A549 treated with Mapracorat at 1 μM for 4 hours (cell line): Measurements from ENCODE around the gene POP7. TPM values are rescaled to one million over a fixed set of nuclear protein-coding genes. Genes with fewer than 3 reads are reported as not detected.

Source experiments
- total RNA-seq: library from RNA; stranded (reverse); fragments of 200-300 nt; extraction: Qiagen RNA extraction; gene quantifications from 5 replicates; pipeline ENCODE4 v1.2.3, GENCODE V29; 2022

POP7 gene
- total RNA-seq = 69.2 to 97.1 TPM (median 91.2 TPM) in 5 replicates

DNA sequence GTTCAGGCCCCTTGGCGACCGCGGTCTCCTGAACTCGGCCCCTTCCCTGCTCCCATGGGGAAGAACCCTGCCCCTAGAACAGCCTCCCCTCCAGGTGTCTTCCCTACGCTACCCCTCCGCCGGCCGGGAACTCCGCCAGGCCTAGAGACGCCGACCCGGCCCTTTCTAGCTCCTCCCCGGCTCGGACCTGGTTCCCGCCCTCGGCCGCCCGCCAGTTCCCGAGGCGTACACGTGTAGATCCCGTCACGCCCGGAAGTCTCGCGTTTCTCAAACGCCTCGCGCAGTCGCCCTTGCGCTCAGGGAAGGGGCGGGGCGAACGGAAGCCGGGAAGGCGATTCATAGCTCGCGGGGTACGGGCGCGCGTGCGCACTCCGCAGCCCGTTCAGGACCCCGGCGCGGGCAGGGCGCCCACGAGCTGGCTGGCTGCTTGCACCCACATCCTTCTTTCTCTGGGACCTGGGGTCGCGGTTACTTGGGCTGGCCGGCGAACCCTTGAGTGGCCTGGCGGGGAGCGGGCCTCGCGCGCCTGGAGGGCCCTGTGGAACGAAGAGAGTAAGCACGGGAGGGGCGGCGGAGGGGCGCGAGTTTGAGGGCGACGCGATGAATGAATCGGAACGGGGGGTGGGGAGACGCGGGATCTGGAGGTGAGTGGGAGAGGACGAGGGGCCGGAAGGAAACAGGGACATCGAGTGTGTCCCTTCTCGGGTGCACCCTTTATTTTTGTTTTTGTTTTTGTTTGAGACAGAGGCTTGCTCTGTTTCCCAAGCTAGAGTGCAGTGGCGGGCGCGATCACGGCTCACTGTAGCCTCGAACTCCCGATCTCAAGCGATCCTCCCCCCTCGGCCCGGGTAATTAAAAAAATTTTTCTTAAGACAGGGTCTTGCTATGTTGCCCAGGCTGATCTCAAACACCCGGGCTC, at the start of gene POP7:
Gene POP7 (plus strand): TSS at position 369 of the 919 bp plus-strand sequence. CDS start 710 bp downstream, outside the sequence.

GRCh38 chr7:100673302-100673941, 32.5 kb upstream of the POP7 start, which contains the start of gene GNB2:
Gene GNB2 (plus strand): TSS chr7:100673740. CDS start chr7:100676266, 2,526 bp downstream.

DNA sequence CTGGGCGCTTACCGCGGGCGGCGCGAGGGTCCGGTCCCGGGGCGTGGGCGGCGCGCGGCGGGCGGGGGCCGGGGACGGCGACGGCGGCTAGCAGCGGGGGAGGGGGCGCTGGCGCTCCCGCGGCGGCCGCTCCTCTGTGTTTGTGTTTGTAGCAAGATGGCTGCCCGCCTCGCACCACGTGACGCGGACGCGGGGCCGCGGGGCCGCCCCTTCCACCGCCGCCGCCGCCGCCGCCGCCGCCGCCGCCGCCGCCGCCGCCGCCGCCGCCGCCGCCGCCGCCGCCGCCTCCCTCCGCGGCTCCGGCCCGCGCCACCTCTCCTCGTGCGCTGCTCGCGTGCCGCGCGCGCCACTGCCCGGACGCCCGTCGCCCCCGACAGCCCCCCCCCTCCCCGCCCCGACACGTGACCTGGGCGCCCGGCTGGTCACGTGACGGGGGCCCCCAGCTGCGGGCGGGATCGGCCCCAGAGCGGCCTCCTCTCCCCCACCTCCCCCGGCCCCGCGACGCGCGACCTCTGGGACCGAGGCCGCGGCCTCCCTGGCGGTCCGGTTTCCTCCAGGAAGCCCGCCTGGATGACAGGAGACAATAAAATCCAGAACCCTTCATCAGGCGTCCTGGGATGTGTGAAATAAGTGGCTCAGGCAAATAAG, 11.7 kb upstream of the POP7 start, which contains the start of gene GIGYF1:
Gene GIGYF1 (minus strand): TSS at position 153 of the 648 bp plus-strand sequence. CDS start 6,012 bp downstream, outside the sequence.

DNA sequence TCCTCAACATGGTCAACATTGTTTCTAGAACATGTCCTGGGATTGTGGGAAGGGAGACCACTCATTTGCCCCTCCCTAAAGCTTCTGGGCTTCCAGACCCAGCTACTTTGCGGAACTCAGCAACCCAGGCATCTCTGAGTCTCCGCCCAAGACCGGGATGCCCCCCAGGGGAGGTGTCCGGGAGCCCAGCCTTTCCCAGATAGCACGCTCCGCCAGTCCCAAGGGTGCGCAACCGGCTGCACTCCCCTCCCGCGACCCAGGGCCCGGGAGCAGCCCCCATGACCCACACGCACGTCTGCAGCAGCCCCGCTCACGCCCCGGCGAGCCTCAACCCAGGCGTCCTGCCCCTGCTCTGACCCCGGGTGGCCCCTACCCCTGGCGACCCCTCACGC, 14.4 kb downstream of the POP7 start, which contains the start of gene EPO:
Gene EPO (plus strand): TSS at position 190 of the 392 bp plus-strand sequence. CDS start 513 bp downstream, outside the sequence.

Other genes with a start within 250 kb of the POP7 start
- 0.48 to 0.94 TPM (median 0.89 TPM) in 5 replicates for gene SPACDR, start 241.9 kb upstream of the POP7 start, total RNA-seq
- 43.7 to 57.5 TPM (median 54.5 TPM) in 5 replicates for gene TSC22D4, start 226.9 kb upstream of the POP7 start, total RNA-seq
- 2.7 to 6.3 TPM (median 4.1 TPM) in 5 replicates for gene NYAP1, start 222.2 kb upstream of the POP7 start, total RNA-seq
- gene AGFG2, start 166.9 kb upstream of the POP7 start, total RNA-seq = 26.8 to 45.2 TPM (median 37.4 TPM) in 5 replicates
- gene SAP25, start 132.2 kb upstream of the POP7 start, total RNA-seq = 0.34 to 0.60 TPM (median 0.53 TPM) in 4 of 5 replicates, not detected in the other
- 12.3 to 18.3 TPM (median 16.0 TPM) in 5 replicates for gene LRCH4, start 120.0 kb upstream of the POP7 start, total RNA-seq
- 0.12 to 0.56 TPM (median 0.28 TPM) in 4 of 5 replicates, not detected in the other for gene FBXO24, start 119.8 kb upstream of the POP7 start, total RNA-seq
- 7.7 to 12.2 TPM (median 8.8 TPM) in 5 replicates for gene PCOLCE, start 103.8 kb upstream of the POP7 start, total RNA-seq
- 16.7 to 21.3 TPM (median 19.8 TPM) in 5 replicates for gene MOSPD3, start 93.6 kb upstream of the POP7 start, total RNA-seq
- gene TFR2, start 64.6 kb upstream of the POP7 start, total RNA-seq = 1.7 to 3.0 TPM (median 2.7 TPM) in 5 replicates
- gene ACTL6B, start 49.7 kb upstream of the POP7 start, total RNA-seq = not detected in 5 replicates
- 164 to 260 TPM (median 253 TPM) in 5 replicates for gene GNB2, start 32.4 kb upstream of the POP7 start, total RNA-seq
- 11.8 to 23.5 TPM (median 18.2 TPM) in 5 replicates for gene GIGYF1, start 11.9 kb upstream of the POP7 start, total RNA-seq
- 0.10 to 0.12 TPM in 2 of 5 replicates, not detected in the others for gene EPO, start 14.3 kb downstream of the POP7 start, total RNA-seq
- gene ZAN, start 27.5 kb downstream of the POP7 start, total RNA-seq = not detected in 5 replicates
- gene EPHB4, start 121.4 kb downstream of the POP7 start, total RNA-seq = 33.1 to 44.5 TPM (median 43.5 TPM) in 5 replicates
- gene SLC12A9, start 146.6 kb downstream of the POP7 start, total RNA-seq = 9.2 to 17.7 TPM (median 14.8 TPM) in 5 replicates
- 41.1 to 59.3 TPM (median 54.1 TPM) in 5 replicates for gene TRIP6, start 161.3 kb downstream of the POP7 start, total RNA-seq
- gene SRRT, start 169.0 kb downstream of the POP7 start, total RNA-seq = 117 to 143 TPM (median 142 TPM) in 5 replicates
- gene UFSP1, start 183.6 kb downstream of the POP7 start, total RNA-seq = 3.3 to 7.2 TPM (median 6.4 TPM) in 5 replicates
- gene ACHE, start 189.8 kb downstream of the POP7 start, total RNA-seq = 2.1 to 3.9 TPM (median 2.6 TPM) in 5 replicates
- 15.0 to 24.4 TPM (median 20.8 TPM) in 5 replicates for gene MUC3A, start 243.4 kb downstream of the POP7 start, total RNA-seq